Suprapubic skin (tissue), 4 donors: ENCODE measurements around the gene ANKRD9. TPM values are rescaled to one million over a fixed set of nuclear protein-coding genes. Genes with fewer than 3 reads are reported as not detected.

ENCODE experiments used
- DNase-seq, 2 donors: peaks; one replicate each; pipeline ENCODE4 v3.0.0-alpha.2; 2019; ENCODE audit warnings: low spot score in 2 of 2
- H3K27ac ChIP-seq: fragments of 200-600 bp; sonication (generic); one replicate; pipeline ENCODE4 v1.5.1; 2019
- H3K27me3 ChIP-seq: fragments of 200-600 bp; sonication (generic); one replicate; pipeline ENCODE4 v1.5.1; 2019
- H3K36me3 ChIP-seq: fragments of 200-600 bp; sonication (generic); one replicate; pipeline ENCODE4 v1.5.1; 2019
- H3K4me1 ChIP-seq: fragments of 200-600 bp; sonication (generic); one replicate; pipeline ENCODE4 v1.5.1; 2019
- H3K4me3 ChIP-seq: fragments of 200-600 bp; sonication (generic); one replicate; pipeline ENCODE4 v1.5.1; 2019; ENCODE audit warnings: mild to moderate bottlenecking
- H3K9me3 ChIP-seq: fragments of 200-600 bp; sonication (generic); one replicate; pipeline ENCODE4 v1.5.1; 2019
- CTCF ChIP-seq, 2 donors: fragments of 200-600 bp in 1 of 2; fragments of 450-650 bp in 1 of 2; sonication (generic) in 1 of 2; IDR thresholded peaks; one replicate each; pipeline ENCODE4 v1.5.1; 2016 to 2019; ENCODE audit warnings: antibody characterized with exemption in 2 of 2, mild to moderate bottlenecking in 1 of 2, moderate library complexity in 1 of 2
- EP300 ChIP-seq: sonication (generic); formaldehyde crosslinking; IDR thresholded peaks from one replicate; pipeline ENCODE4 v1.6.1; 2017; ENCODE audit warnings: antibody characterized with exemption
- POLR2A ChIP-seq, 2 donors: fragments of 450-650 bp; IDR thresholded peaks; one replicate each; pipeline ENCODE4 v1.6.1; 2017; ENCODE audit warnings: antibody characterized with exemption in 2 of 2, mild to moderate bottlenecking in 2 of 2, moderate library complexity in 2 of 2
- POLR2AphosphoS5 ChIP-seq, 3 donors: sonication (generic); formaldehyde crosslinking; IDR thresholded peaks; one replicate each; pipeline ENCODE4 v1.6.1; 2017; ENCODE audit warnings: antibody characterized with exemption in 3 of 3
- WGBS: methylation state at CpG from one replicate; pipeline ENCODE4 v1.1.5; 2018; 5-methylcytosine and 5-hydroxymethylcytosine counted together
- total RNA-seq, 4 donors: library from RNA; depleted of rRNA; stranded (reverse); fragments of >200 nt; gene quantifications; one replicate each; pipeline ENCODE4 v1.1.0, GENCODE V29; 2016

Gene ANKRD9
- total RNA-seq, 4 donors from 2014 or later: 48.4 to 60.1 (median 54.4) TPM

- Histone ChIP-seq H3K4me1 (no peaks in the 10 kb centered on the region), H3K36me3 (peaks cover 30% of the 10 kb centered on the region), H3K27ac (no peak overlapping the region), H3K27me3 (no peaks in the 10 kb centered on the region), H3K9me3 (no peaks in the 10 kb centered on the region), H3K4me3 (no peak overlapping the region)
- no peak for DNase-seq
- TF ChIP-seq POLR2A (IDR thresholded peaks at IDR 0.05): no peak
- no peak for TF ChIP-seq POLR2AphosphoS5 (IDR thresholded peaks at IDR 0.05)
- TF ChIP-seq CTCF (IDR thresholded peaks at IDR 0.05): no peak
- TF ChIP-seq EP300: no peak
- WGBS: 80% methylated on average over 4 of the region's 4 CpGs
Observed at GRCh38 chr14:102464006-102464405, 45.6 kb downstream of the ANKRD9 start.

GRCh38 chr14:102462391-102462790, 47.2 kb downstream of the ANKRD9 start:
- Histone ChIP-seq H3K36me3 (peaks cover 40% of the 10 kb centered on the region), H3K4me3 (no peak overlapping the region), H3K27ac (no peak overlapping the region), H3K27me3 (no peaks in the 10 kb centered on the region), H3K4me1 (no peaks in the 10 kb centered on the region), H3K9me3 (no peaks in the 10 kb centered on the region)
- no peak for DNase-seq
- TF ChIP-seq EP300: no peak
- TF ChIP-seq CTCF (IDR thresholded peaks at IDR 0.05): no peak
- no peak for TF ChIP-seq POLR2AphosphoS5 (IDR thresholded peaks at IDR 0.05)
- no peak for TF ChIP-seq POLR2A (IDR thresholded peaks at IDR 0.05)
- 76% methylated on average over 4 of the region's 4 CpGs for WGBS

- 74% methylated on average over 14 of the region's 14 CpGs for WGBS
Observed at GRCh38 chr14:102461490-102462338, 47.9 kb downstream of the ANKRD9 start.

GRCh38 chr14:102457509-102457908, 52.1 kb downstream of the ANKRD9 start:
- Histone ChIP-seq H3K9me3 (no peaks in the 10 kb centered on the region), H3K4me1 (no peaks in the 10 kb centered on the region), H3K27ac (no peak overlapping the region), H3K4me3 (no peak overlapping the region), H3K36me3 (peaks cover 57% of the 10 kb centered on the region), H3K27me3 (no peaks in the 10 kb centered on the region)
- TF ChIP-seq POLR2A (IDR thresholded peaks at IDR 0.05) (no peak), CTCF (IDR thresholded peaks at IDR 0.05) (no peak), POLR2AphosphoS5 (IDR thresholded peaks at IDR 0.05) (no peak)
- DNase-seq: no peak
- WGBS: 70% methylated on average over 2 of the region's 2 CpGs

More at GRCh38 chr14:102461490-102462338, 47.9 kb downstream of the ANKRD9 start:
- Histone ChIP-seq H3K4me3 (no peak overlapping the region), H3K36me3 (peaks cover 46% of the 10 kb centered on the region), H3K27ac (no peak overlapping the region), H3K27me3 (no peaks in the 10 kb centered on the region), H3K4me1 (no peaks in the 10 kb centered on the region), H3K9me3 (no peaks in the 10 kb centered on the region)
- no peak for DNase-seq
- TF ChIP-seq CTCF (IDR thresholded peaks at IDR 0.05) (no peak), POLR2A (IDR thresholded peaks at IDR 0.05) (no peak), POLR2AphosphoS5 (IDR thresholded peaks at IDR 0.05) (no peak), EP300 (no peak)

GRCh38 chr14:102454711-102455110, 54.9 kb downstream of the ANKRD9 start:
- peaks cover 78% of the 10 kb centered on the region for H3K36me3 ChIP-seq
- H3K27ac ChIP-seq: no peak overlapping the region
- no peaks in the 10 kb centered on the region for H3K27me3 ChIP-seq
- no peaks in the 10 kb centered on the region for H3K9me3 ChIP-seq
- TF ChIP-seq POLR2AphosphoS5 (IDR thresholded peaks at IDR 0.05): no peak
- TF ChIP-seq POLR2A (IDR thresholded peaks at IDR 0.05): no peak
- no peak overlapping the region for H3K4me3 ChIP-seq
- 80% methylated on average over 5 of the region's 5 CpGs for WGBS
- no peaks in the 10 kb centered on the region for H3K4me1 ChIP-seq
- peak in 1 of 2 donors; percentile 50 for DNase-seq
